ENCODE data around the gene MYORG.

DNA sequence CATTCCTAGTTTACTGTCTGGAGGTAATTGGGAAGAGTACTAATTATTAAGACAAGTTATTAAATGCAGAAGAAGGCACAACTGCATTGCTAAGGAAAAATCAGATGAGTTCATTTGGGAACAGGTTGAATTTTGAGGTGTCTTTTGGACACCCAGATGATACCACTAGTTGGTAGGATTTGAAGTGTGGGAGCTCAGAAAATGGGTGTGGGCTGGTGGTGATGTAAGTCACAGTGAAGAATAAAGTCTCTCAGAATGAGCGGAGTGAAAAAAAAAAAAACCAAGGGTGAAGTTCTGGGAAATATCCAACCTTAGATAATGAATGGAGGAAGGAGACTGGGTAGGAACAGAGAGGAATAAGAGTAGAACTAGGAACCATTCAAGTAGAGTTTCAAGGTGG lies 35.6 kb upstream of the MYORG start:
- TF ChIP-seq, protein P1, sequence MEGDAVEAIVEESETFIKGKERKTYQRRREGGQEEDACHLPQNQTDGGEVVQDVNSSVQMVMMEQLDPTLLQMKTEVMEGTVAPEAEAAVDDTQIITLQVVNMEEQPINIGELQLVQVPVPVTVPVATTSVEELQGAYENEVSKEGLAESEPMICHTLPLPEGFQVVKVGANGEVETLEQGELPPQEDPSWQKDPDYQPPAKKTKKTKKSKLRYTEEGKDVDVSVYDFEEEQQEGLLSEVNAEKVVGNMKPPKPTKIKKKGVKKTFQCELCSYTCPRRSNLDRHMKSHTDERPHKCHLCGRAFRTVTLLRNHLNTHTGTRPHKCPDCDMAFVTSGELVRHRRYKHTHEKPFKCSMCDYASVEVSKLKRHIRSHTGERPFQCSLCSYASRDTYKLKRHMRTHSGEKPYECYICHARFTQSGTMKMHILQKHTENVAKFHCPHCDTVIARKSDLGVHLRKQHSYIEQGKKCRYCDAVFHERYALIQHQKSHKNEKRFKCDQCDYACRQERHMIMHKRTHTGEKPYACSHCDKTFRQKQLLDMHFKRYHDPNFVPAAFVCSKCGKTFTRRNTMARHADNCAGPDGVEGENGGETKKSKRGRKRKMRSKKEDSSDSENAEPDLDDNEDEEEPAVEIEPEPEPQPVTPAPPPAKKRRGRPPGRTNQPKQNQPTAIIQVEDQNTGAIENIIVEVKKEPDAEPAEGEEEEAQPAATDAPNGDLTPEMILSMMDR (IDR thresholded peaks at IDR 0.05) = no peak
- TF ChIP-seq POLR2A (IDR thresholded peaks at IDR 0.05) (no peak), POLR2AphosphoS5 (IDR thresholded peaks at IDR 0.05) (no peak)

Measured in prostate gland (tissue), 2 donors.